HG03095 (cell line): Measurements from ENCODE around the gene ALKBH3.

Source experiments
- ATAC-seq: cut with Tn5 transposase; IDR thresholded peaks from one replicate; pipeline ENCODE4 v1.9.1; 2021; ENCODE audit warnings: moderate library complexity; ENCODE audit not compliant: unreplicated experiment

The ALKBH3 gene

GRCh38 chr11:43957571-43957970 is 76.9 kb downstream of the ALKBH3 start:
- ATAC-seq, result no peak

GRCh38 chr11:43959321-43959995 is 78.8 kb downstream of the ALKBH3 start:
- no peak for ATAC-seq

- no peak for ATAC-seq
These were observed 82.0 kb downstream of the ALKBH3 start for GRCh38 chr11:43962383-43963278.

GRCh38 chr11:43963279-43963620 is 82.6 kb downstream of the ALKBH3 start:
- ATAC-seq, result no peak

GRCh38 chr11:43967661-43968060 is 87.0 kb downstream of the ALKBH3 start:
- ATAC-seq, result no peak

GRCh38 chr11:43968719-43969118 is 88.1 kb downstream of the ALKBH3 start:
- ATAC-seq, result no peak

- ATAC-seq, result no peak
These were observed 88.9 kb downstream of the ALKBH3 start for GRCh38 chr11:43969543-43969942.
